ENCODE data around the gene RENBP. TPM values are rescaled to one million over a fixed set of nuclear protein-coding genes. Genes with fewer than 3 reads are reported as not detected.

RENBP gene
- total and polyA plus RNA-seq, 12 donors = 5.4 to 69.6 (median 26.1) TPM

DNA sequence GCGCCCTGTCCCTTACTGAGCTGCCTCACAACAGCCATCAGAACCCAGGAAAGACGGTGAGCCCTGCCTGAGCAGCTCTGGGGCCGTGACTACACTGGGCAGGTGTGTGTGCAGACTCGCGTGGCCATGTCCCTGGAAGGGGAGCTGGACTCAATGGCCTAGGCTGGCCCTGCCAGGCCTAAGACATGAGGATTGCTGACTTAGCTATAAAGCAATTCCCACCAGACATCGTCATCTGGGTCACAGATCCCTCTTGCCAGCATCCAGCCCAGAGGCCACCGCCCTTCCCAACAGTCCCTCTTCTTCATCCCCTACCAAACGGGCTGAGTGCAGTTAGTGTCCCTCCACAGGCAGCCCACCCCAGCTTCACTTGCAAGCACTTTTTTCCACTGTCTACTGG lies 13.3 kb downstream of the RENBP start:
- Histone ChIP-seq H3K9me3 (replicated peaks in 1 of 3) (no peaks in the 10 kb centered on the region), H3K4me3 (no peak overlapping the region), H3K27ac (no peak overlapping the region), H3K4me1 (replicated peaks in 1 of 2) (peaks cover 21 to 44% of the 10 kb centered on the region in 2 donors), H3K27me3 (no peaks in the 10 kb centered on the region), H3K36me3 (replicated peaks in 1 of 2) (peaks cover 0 to 22% of the 10 kb centered on the region in 2 donors)
- DNase-seq = no peak
- 82 to 89% (median 87%) methylated on average over 5 to 8 of the region's 8 CpGs; no CpG with 5 or more reads in 1 of the 4 donors for WGBS, 4 donors
- TF ChIP-seq, protein P1, sequence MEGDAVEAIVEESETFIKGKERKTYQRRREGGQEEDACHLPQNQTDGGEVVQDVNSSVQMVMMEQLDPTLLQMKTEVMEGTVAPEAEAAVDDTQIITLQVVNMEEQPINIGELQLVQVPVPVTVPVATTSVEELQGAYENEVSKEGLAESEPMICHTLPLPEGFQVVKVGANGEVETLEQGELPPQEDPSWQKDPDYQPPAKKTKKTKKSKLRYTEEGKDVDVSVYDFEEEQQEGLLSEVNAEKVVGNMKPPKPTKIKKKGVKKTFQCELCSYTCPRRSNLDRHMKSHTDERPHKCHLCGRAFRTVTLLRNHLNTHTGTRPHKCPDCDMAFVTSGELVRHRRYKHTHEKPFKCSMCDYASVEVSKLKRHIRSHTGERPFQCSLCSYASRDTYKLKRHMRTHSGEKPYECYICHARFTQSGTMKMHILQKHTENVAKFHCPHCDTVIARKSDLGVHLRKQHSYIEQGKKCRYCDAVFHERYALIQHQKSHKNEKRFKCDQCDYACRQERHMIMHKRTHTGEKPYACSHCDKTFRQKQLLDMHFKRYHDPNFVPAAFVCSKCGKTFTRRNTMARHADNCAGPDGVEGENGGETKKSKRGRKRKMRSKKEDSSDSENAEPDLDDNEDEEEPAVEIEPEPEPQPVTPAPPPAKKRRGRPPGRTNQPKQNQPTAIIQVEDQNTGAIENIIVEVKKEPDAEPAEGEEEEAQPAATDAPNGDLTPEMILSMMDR (IDR thresholded peaks at IDR 0.05) = no peak
- no peak for TF ChIP-seq POLR2A (IDR thresholded peaks at IDR 0.05)
- intact Hi-C loops (cut with DNase I) = no loop called here

DNA sequence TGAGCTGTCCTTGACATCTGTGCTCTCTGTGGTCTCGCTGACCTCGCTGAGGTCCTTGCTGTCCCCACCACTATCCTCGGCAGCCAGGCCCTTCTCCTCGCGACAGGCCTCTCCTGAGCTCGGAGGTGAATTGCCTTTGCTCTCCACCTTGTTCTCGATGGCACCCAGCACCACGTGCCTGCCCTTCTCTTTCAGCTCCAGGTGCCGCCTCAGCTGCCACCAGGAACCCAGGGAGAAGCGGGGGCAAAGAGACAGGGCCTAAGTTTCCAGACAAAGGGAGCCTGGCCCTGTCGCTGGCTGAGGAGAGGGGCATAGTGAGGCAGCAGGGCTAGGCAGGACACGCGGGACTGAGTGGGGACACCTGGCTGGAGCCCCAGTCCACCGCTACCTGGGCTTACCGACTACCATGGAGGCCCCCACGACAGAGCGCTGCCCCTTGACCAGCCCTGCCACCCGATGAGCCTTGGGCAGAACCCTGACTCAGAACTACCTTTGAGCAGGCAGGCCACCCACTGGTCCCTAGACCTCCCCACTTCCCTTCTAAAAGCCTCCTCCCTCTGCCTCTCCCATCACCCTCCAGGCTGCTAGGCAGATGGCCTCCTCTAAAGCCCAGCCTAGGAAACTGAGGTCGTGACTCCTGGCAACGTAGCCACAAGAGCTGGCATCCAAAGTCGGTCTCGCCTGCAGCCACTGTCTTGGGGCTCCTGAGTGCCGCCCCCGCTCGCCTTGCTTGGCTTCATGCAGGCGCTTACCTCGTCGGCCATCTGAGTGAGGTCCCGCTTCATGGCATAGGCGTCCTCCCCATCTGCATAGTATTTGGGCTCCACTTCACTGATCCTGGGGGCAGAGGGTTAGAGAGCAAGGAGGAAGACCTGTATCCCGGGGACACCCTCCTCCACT lies 14.2 kb downstream of the RENBP start:
- intact Hi-C loops (cut with DNase I) = no loop called here
- Histone ChIP-seq H3K36me3 (replicated peaks in 1 of 2) (peaks cover 0 to 22% of the 10 kb centered on the region in 2 donors), H3K9me3 (replicated peaks in 1 of 3) (no peaks in the 10 kb centered on the region), H3K27me3 (no peaks in the 10 kb centered on the region), H3K4me3 (no peak overlapping the region), H3K27ac (peak overlapping the region in 2 of 5 donors; percentile 5 to 61), H3K4me1 (replicated peaks in 1 of 2) (peaks cover 21 to 44% of the 10 kb centered on the region in 2 donors)
- no peak for TF ChIP-seq POLR2A (IDR thresholded peaks at IDR 0.05)
- TF ChIP-seq, protein P1 (IDR thresholded peaks at IDR 0.05) = no peak
- DNase-seq = no peak
- 80 to 86% (median 83%) methylated on average over 16 to 31 of the region's 31 CpGs for WGBS, 4 donors

DNA sequence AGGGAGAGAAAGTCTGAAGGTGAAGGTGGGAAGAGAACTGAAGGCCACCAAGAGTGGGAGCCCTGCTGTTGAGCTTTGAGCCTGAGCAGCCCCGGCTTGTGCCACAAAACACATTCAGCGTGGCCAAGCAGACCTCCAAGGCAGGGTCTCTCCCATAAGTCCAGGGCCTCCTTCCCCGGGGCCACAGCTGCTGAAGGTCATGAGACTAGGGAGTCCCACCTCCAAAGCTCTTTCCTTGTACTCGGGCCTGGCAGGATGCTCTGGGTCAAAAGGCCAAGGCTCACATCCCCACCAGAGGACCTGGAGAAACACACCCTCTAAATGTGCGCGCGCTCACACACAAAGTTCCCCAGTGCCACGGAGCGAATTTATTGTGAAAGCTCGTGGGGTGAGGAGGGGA lies 14.9 kb downstream of the RENBP start:
- TF ChIP-seq POLR2A (IDR thresholded peaks at IDR 0.05) = no peak
- TF ChIP-seq, protein P1 (IDR thresholded peaks at IDR 0.05) = no peak
- peaks cover 21 to 45% of the 10 kb centered on the region in 2 donors for H3K4me1 ChIP-seq (replicated peaks in 1 of 2)

DNA sequence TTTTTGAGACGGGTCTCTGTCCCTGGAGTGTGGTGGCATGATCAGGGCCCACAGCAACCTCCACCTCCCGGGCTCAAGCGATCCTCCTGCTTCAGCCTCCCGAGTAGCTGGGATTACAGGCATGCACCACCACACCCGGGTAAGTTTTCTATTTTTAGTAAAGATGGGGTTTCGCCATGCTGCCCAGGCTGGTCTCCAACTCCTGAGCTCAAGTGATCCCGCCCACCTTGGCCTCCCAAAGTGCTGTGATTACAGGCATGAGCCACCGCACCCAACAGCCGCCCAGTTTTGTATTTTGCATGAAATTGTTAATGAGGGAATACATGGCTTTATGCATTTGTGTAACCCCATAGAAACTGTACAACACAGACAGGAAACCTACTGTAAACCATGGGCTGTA lies 15.6 kb downstream of the RENBP start:
- Histone ChIP-seq H3K9me3 (replicated peaks in 1 of 3) (no peaks in the 10 kb centered on the region), H3K36me3 (replicated peaks in 1 of 2) (peaks cover 0 to 22% of the 10 kb centered on the region in 2 donors), H3K27me3 (no peaks in the 10 kb centered on the region), H3K4me1 (replicated peaks in 1 of 2) (peaks cover 17 to 43% of the 10 kb centered on the region in 2 donors), H3K4me3 (no peak overlapping the region), H3K27ac (peak overlapping the region in 3 of 5 donors; percentile 26 to 94 (median 61))
- DNase-seq = peak in 1 of 7 donors; percentile 31
- TF ChIP-seq, protein P1 (IDR thresholded peaks at IDR 0.05) = no peak
- no peak for TF ChIP-seq POLR2A (IDR thresholded peaks at IDR 0.05)
- WGBS, 4 donors = 39 to 69% (median 54%) methylated on average over 4 to 9 of the region's 9 CpGs
- intact Hi-C loops (cut with DNase I) = no loop called here

More for the DNA sequence above, 14.9 kb downstream of the RENBP start:
- Histone ChIP-seq H3K27me3 (no peaks in the 10 kb centered on the region), H3K4me3 (no peak overlapping the region), H3K36me3 (replicated peaks in 1 of 2) (peaks cover 0 to 22% of the 10 kb centered on the region in 2 donors), H3K27ac (peak overlapping the region in 3 of 5 donors; percentile 5 to 94 (median 61)), H3K9me3 (replicated peaks in 1 of 3) (no peaks in the 10 kb centered on the region)
- intact Hi-C loops (cut with DNase I) = no loop called here
- WGBS, 4 donors = 64 to 78% (median 73%) methylated on average over 10 of the region's 10 CpGs; no CpG with 5 or more reads in 1 of the 4 donors
- no peak for DNase-seq
